SK-N-SH treated with all-trans-retinoic acid at 6 μM for 48 hours (cell line): ENCODE results near the gene QSOX1.

ENCODE experiments used
- ARNTL ChIP-seq: fragments of 450-650 bp; formaldehyde crosslinking; IDR thresholded peaks from 2 replicates; pipeline ENCODE4 v1.5.0; 2020; ENCODE audit warnings: low read depth, mild to moderate bottlenecking, moderate library complexity, borderline replicate concordance
- BACH2 ChIP-seq: fragments of 250-450 bp; sonication (Bioruptor Pico); IDR thresholded peaks from 2 replicates; pipeline ENCODE4 v1.9.0; 2021; ENCODE audit warnings: mild to moderate bottlenecking, borderline replicate concordance
- GLIS3 ChIP-seq: fragments of 250-450 bp; sonication (Bioruptor Pico); IDR thresholded peaks from 2 replicates; pipeline ENCODE4 v1.5.0; 2020; ENCODE audit warnings: mild to moderate bottlenecking, moderate library complexity
- ISL1 ChIP-seq: fragments of 250-450 bp; sonication (Bioruptor Pico); IDR thresholded peaks from 2 replicates; pipeline ENCODE4 v2.1.2; 2022; ENCODE audit warnings: mild to moderate bottlenecking, moderate library complexity
- PPARA ChIP-seq: fragments of 250-450 bp; sonication (Bioruptor Pico); IDR thresholded peaks from 2 replicates; pipeline ENCODE4 v1.5.0; 2020; ENCODE audit warnings: mild to moderate bottlenecking, borderline replicate concordance
- RARB ChIP-seq: fragments of 250-450 bp; sonication (Bioruptor Pico); IDR thresholded peaks from 2 replicates; pipeline ENCODE4 v1.8.0; 2021; ENCODE audit warnings: mild to moderate bottlenecking, moderate library complexity
- SNAI2 ChIP-seq: fragments of 250-450 bp; sonication (Bioruptor Pico); IDR thresholded peaks from 2 replicates; pipeline ENCODE4 v1.5.0; 2020; ENCODE audit warnings: mild to moderate bottlenecking, moderate library complexity
- TCF4 ChIP-seq: fragments of 250-450 bp; sonication (Bioruptor Pico); IDR thresholded peaks from 2 replicates; pipeline ENCODE4 v1.8.0; 2021; ENCODE audit warnings: mild to moderate bottlenecking, moderate library complexity, borderline replicate concordance
- ZFP3 ChIP-seq: fragments of 250-450 bp; sonication (Bioruptor Pico); IDR thresholded peaks from 2 replicates; pipeline ENCODE4 v1.5.0; 2020; ENCODE audit warnings: mild to moderate bottlenecking, moderate library complexity
- ZFP30 ChIP-seq: fragments of 450-650 bp; formaldehyde crosslinking; IDR thresholded peaks from 2 replicates; pipeline ENCODE4 v1.5.0; 2022; ENCODE audit warnings: mild to moderate bottlenecking, moderate library complexity
- ZNF70 ChIP-seq: fragments of 450-650 bp; formaldehyde crosslinking; IDR thresholded peaks from 2 replicates; pipeline ENCODE4 v1.5.0; 2020; ENCODE audit warnings: mild to moderate bottlenecking, moderate library complexity
- TF ChIP-seq, protein P1 (sequence below): fragments of 250-450 bp; sonication (Bioruptor Pico); IDR thresholded peaks from 2 replicates; pipeline ENCODE4 v1.8.0; 2020; ENCODE audit warnings: mild to moderate bottlenecking, moderate library complexity, borderline replicate concordance
- TF ChIP-seq, protein P2 (sequence below): fragments of 250-450 bp; sonication (Bioruptor Pico); IDR thresholded peaks from 2 replicates; pipeline ENCODE4 v1.5.1; 2020; ENCODE audit warnings: low read depth, mild to moderate bottlenecking, moderate library complexity
- TF ChIP-seq, protein P3 (sequence below): fragments of 250-450 bp; sonication (Bioruptor Pico); IDR thresholded peaks from 2 replicates; pipeline ENCODE4 v1.8.0; 2021; ENCODE audit warnings: low read depth, mild to moderate bottlenecking, moderate library complexity, borderline replicate concordance

DNA sequence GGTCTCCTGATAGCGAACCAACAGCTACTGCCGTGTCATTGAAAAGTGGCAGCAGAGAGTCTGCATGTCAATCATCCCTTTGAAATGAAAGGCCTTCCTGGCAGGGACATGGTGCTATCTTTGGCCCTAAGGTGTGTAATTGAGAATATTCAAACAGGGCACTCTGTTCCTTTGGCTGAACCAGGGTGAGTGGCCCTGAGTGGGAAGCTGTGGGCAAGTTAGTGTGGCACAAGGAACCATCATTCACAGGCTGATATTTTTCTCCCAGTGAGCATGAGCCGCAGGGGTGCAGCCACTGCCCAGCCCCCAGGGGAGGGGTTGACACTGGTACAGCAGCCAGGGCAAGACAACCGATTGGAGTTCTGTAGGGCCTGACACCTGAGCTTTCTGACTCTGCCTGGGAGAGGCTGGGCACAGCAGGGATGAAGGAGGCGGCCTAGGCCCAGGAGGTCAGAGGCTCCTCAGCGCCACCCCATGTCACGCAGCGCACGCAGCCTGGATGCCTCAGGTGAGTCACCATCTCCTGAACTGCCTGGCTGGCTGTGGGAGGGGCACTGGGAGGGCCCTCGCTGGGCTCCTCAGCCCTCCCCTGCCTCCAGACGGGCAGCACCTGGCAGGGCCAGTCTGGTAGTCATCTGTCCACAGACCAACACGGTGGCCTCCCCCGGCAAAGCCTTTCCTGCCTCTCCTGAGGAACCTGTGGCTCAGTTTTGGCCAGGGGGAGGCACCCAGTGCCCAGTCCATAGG is 13.2 kb downstream of the QSOX1 start:
- no peak for TF ChIP-seq TCF4
- TF ChIP-seq RARB (CRISPR knock-in tag), result no peak
- no peak for TF ChIP-seq ARNTL (CRISPR knock-in tag)
- TF ChIP-seq, protein P1, sequence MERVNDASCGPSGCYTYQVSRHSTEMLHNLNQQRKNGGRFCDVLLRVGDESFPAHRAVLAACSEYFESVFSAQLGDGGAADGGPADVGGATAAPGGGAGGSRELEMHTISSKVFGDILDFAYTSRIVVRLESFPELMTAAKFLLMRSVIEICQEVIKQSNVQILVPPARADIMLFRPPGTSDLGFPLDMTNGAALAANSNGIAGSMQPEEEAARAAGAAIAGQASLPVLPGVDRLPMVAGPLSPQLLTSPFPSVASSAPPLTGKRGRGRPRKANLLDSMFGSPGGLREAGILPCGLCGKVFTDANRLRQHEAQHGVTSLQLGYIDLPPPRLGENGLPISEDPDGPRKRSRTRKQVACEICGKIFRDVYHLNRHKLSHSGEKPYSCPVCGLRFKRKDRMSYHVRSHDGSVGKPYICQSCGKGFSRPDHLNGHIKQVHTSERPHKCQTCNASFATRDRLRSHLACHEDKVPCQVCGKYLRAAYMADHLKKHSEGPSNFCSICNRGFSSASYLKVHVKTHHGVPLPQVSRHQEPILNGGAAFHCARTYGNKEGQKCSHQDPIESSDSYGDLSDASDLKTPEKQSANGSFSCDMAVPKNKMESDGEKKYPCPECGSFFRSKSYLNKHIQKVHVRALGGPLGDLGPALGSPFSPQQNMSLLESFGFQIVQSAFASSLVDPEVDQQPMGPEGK, result no peak
- TF ChIP-seq, protein P2, sequence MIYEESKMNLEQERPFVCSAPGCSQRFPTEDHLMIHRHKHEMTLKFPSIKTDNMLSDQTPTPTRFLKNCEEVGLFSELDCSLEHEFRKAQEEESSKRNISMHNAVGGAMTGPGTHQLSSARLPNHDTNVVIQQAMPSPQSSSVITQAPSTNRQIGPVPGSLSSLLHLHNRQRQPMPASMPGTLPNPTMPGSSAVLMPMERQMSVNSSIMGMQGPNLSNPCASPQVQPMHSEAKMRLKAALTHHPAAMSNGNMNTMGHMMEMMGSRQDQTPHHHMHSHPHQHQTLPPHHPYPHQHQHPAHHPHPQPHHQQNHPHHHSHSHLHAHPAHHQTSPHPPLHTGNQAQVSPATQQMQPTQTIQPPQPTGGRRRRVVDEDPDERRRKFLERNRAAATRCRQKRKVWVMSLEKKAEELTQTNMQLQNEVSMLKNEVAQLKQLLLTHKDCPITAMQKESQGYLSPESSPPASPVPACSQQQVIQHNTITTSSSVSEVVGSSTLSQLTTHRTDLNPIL, result no peak
- TF ChIP-seq ISL1, result no peak
- TF ChIP-seq PPARA (CRISPR knock-in tag), result no peak
- TF ChIP-seq ZFP3 (CRISPR knock-in tag), result no peak
- TF ChIP-seq ZFP30, result no peak
- no peak for TF ChIP-seq GLIS3 (CRISPR knock-in tag)
- TF ChIP-seq BACH2 (CRISPR knock-in tag), result no peak
- TF ChIP-seq, protein P3, sequence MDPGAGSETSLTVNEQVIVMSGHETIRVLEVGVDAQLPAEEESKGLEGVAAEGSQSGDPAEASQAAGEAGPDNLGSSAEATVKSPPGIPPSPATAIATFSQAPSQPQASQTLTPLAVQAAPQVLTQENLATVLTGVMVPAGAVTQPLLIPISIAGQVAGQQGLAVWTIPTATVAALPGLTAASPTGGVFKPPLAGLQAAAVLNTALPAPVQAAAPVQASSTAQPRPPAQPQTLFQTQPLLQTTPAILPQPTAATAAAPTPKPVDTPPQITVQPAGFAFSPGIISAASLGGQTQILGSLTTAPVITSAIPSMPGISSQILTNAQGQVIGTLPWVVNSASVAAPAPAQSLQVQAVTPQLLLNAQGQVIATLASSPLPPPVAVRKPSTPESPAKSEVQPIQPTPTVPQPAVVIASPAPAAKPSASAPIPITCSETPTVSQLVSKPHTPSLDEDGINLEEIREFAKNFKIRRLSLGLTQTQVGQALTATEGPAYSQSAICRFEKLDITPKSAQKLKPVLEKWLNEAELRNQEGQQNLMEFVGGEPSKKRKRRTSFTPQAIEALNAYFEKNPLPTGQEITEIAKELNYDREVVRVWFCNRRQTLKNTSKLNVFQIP, result no peak
- TF ChIP-seq SNAI2 (CRISPR knock-in tag), result no peak
- TF ChIP-seq ZNF70 (CRISPR knock-in tag), result no peak
